Ovary (tissue), 9 donors: ENCODE data around the gene DHX8. TPM values are rescaled to one million over a fixed set of nuclear protein-coding genes. Genes with fewer than 3 reads are reported as not detected.

Experiments used
- DNase-seq, 5 donors: peaks; one replicate each; pipeline ENCODE4 v3.0.0-alpha.2; 2019 to 2020
- H3K27ac ChIP-seq, 2 donors: fragments of 200-600 bp; one replicate each; pipeline versions ENCODE4 v1.5.1 to v1.8.0; 2019 to 2022
- H3K27me3 ChIP-seq: fragments of 200-600 bp; one replicate; pipeline ENCODE4 v1.8.0; 2022
- H3K36me3 ChIP-seq: fragments of 200-600 bp; sonication (generic); one replicate; pipeline ENCODE4 v1.5.1; 2019
- H3K4me1 ChIP-seq: one replicate; pipeline ENCODE4 v1.8.1; 2013; ENCODE audit warnings: mild to moderate bottlenecking, moderate library complexity; ENCODE audit not compliant: insufficient read depth
- H3K4me3 ChIP-seq: fragments of 200-600 bp; sonication (generic); one replicate; pipeline ENCODE4 v1.5.1; 2017
- H3K9me3 ChIP-seq, 2 donors: fragments of 200-600 bp in 1 of 2; sonication (generic) in 1 of 2; one replicate each; pipeline versions ENCODE4 v1.5.1 to v1.8.1; 2013 to 2019; ENCODE audit warnings: mild to moderate bottlenecking in 1 of 2, moderate library complexity in 1 of 2
- CTCF ChIP-seq, 3 donors: fragments of 450-650 bp in 2 of 3; fragments of 200-600 bp in 1 of 3; IDR thresholded peaks; one replicate each; pipeline versions ENCODE4 v1.5.1 to v1.8.0; 2016 to 2022; ENCODE audit warnings: antibody characterized with exemption in 3 of 3, mild to moderate bottlenecking in 1 of 3
- EP300 ChIP-seq: sonication (generic); formaldehyde crosslinking; IDR thresholded peaks from one replicate; pipeline ENCODE4 v1.6.1; 2017; ENCODE audit warnings: antibody characterized with exemption
- POLR2A ChIP-seq: fragments of 450-650 bp; IDR thresholded peaks from one replicate; pipeline ENCODE4 v1.6.1; 2017; ENCODE audit warnings: antibody characterized with exemption, mild to moderate bottlenecking, moderate library complexity
- WGBS, 3 donors: extraction: QIAGEN DNeasy Blood & Tissue Kit in 1 of 3; methylation state at CpG; one replicate each; pipeline versions ENCODE4 v1.1.5 to v1.1.7; 2013 to 2017; 5-methylcytosine and 5-hydroxymethylcytosine counted together
- intact Hi-C, 4 donors: fragments of 100-400 bp; cut with DNase I; formaldehyde crosslinking; loops; one replicate each; pipeline versions ENCODE4 v1.11.0 to v1.15.1; 2022 to 2023
- polyA plus RNA-seq, 2 donors: library from polyadenylated mRNA; stranded (reverse); fragments of 200-250 nt in 1 of 2; fragments of 350-450 nt in 1 of 2; fragmentation: Illumina TruSeq in 1 of 2; extraction: RNeasy Lipid Tissue Mini Kit (QIAGEN cat#74804) in 1 of 2; gene quantifications; one replicate each; pipeline ENCODE4 v1.2.3, GENCODE V29; 2013 to 2014
- total RNA-seq, 7 donors: library from RNA; depleted of rRNA in 2 of 7; stranded (reverse); fragments of >200 nt in 2 of 7; fragmentation: NEBNext Ultra II Directional in 3 of 7; extraction: Animal tissue kit (Norgen Biotek cat#: 25700) in 3 of 7; gene quantifications; one replicate each; pipeline versions ENCODE4 v1.1.0 to v1.2.4, GENCODE V29; 2016 to 2023
- donor health status: DM: no; HTN: no; CAD: no; lungs with moderate emphysema.
- donor health status: DM: no; HTN: no; CAD: no.
- donor health status: Bipolar disorder and iron deficiency.
- donor health status: DM: yes; HTN: yes; CAD: no.
- donor health status: DM: no; HTN: no; CAD: no.
- donor health status: DM: yes; HTN: yes; CAD: no.

Gene DHX8
- total and polyA plus RNA-seq, 9 donors, result 14.6 to 55.1 (median 37.1) TPM

- Histone ChIP-seq H3K36me3 (no peaks in the 10 kb centered on the region), H3K4me3 (peak within 1 kb of the TSS; percentile 38), H3K27me3 (no peaks in the 10 kb centered on the region), H3K27ac (no peak within 1 kb of the TSS), H3K4me1 (peaks cover 10% of the 10 kb centered on the region), H3K9me3 (no peaks in the 10 kb centered on the region)
- TF ChIP-seq EP300, result no peak
- intact Hi-C loops, result no loop called here
- peak; percentile 70 to 89 (median 80) for DNase-seq
- WGBS, 3 donors, result 0 to 1% (median 1%) methylated on average over 42 to 46 of the region's 46 CpGs
Measured at GRCh38 chr17:43546319-43547188, 62.8 kb downstream of the DHX8 start, which contains the start of gene ETV4. TSS of gene ETV4 (minus strand) at chr17:43546340. CDS start at chr17:43545617, 723 bp downstream.

- H3K36me3 ChIP-seq, result no peaks in the 10 kb centered on the region
- H3K27me3 ChIP-seq, result no peaks in the 10 kb centered on the region
- H3K27ac ChIP-seq, result no peak overlapping the region
- intact Hi-C loops, result no loop called here
- no peak overlapping the region for H3K4me3 ChIP-seq
- no peak for DNase-seq
- peaks cover 10% of the 10 kb centered on the region for H3K4me1 ChIP-seq
- TF ChIP-seq EP300 (no peak), CTCF (IDR thresholded peaks at IDR 0.05) (no peak), POLR2A (no peak)
- no peaks in the 10 kb centered on the region for H3K9me3 ChIP-seq
- WGBS, 3 donors, result 59 to 72% (median 71%) methylated on average over 2 of the region's 2 CpGs
Measured at GRCh38 chr17:43547189-43547550, 63.4 kb downstream of the DHX8 start.

GRCh38 chr17:43547659-43548256 lies 64.0 kb downstream of the DHX8 start:
- intact Hi-C loops, result no loop called here
- Histone ChIP-seq H3K4me3 (no peak overlapping the region), H3K36me3 (no peaks in the 10 kb centered on the region), H3K27me3 (no peaks in the 10 kb centered on the region), H3K9me3 (no peaks in the 10 kb centered on the region), H3K4me1 (peaks cover 10% of the 10 kb centered on the region), H3K27ac (no peak overlapping the region)
- DNase-seq, result no peak
- TF ChIP-seq EP300 (no peak), POLR2A (no peak), CTCF (IDR thresholded peaks at IDR 0.05) (no peak)

GRCh38 chr17:43548689-43549379 lies 65.1 kb downstream of the DHX8 start:
- Histone ChIP-seq H3K9me3 (no peaks in the 10 kb centered on the region), H3K27ac (no peak overlapping the region), H3K4me1 (peaks cover 10% of the 10 kb centered on the region), H3K4me3 (no peak overlapping the region), H3K36me3 (no peaks in the 10 kb centered on the region), H3K27me3 (no peaks in the 10 kb centered on the region)
- TF ChIP-seq POLR2A (no peak), CTCF (IDR thresholded peaks at IDR 0.05) (no peak), EP300 (no peak)
- no peak for DNase-seq
- 75 to 86% (median 81%) methylated on average over 3 of the region's 3 CpGs for WGBS, 3 donors
- intact Hi-C loops, result no loop called here
